ENCODE data around the gene CHD9. TPM values are rescaled to one million over a fixed set of nuclear protein-coding genes. Genes with fewer than 3 reads are reported as not detected.

Gene CHD9
- polyA plus RNA-seq, 1 donor from 2014 or later = 69.3 TPM

GRCh38 chr16:53129281-53130158 lies 74.7 kb downstream of the CHD9 start:
- no peak for TF ChIP-seq MXI1 (conservative IDR thresholded peaks at IDR 0.05; ENCODE audit: poor library complexity, severe bottlenecking)
- TF ChIP-seq EP300 (conservative IDR thresholded peaks at IDR 0.05; ENCODE audit: poor library complexity, severe bottlenecking) = no peak
- TF ChIP-seq EZH2 (IDR thresholded peaks at IDR 0.05; ENCODE audit: borderline replicate concordance, insufficient read depth, low read length, poor library complexity, severe bottlenecking) = no peak
- TF ChIP-seq TAF1 (IDR thresholded peaks at IDR 0.05; ENCODE audit: low read depth) = no peak
- no peak for TF ChIP-seq POLR2AphosphoS5 (IDR thresholded peaks at IDR 0.05)
- TF ChIP-seq, protein P1, sequence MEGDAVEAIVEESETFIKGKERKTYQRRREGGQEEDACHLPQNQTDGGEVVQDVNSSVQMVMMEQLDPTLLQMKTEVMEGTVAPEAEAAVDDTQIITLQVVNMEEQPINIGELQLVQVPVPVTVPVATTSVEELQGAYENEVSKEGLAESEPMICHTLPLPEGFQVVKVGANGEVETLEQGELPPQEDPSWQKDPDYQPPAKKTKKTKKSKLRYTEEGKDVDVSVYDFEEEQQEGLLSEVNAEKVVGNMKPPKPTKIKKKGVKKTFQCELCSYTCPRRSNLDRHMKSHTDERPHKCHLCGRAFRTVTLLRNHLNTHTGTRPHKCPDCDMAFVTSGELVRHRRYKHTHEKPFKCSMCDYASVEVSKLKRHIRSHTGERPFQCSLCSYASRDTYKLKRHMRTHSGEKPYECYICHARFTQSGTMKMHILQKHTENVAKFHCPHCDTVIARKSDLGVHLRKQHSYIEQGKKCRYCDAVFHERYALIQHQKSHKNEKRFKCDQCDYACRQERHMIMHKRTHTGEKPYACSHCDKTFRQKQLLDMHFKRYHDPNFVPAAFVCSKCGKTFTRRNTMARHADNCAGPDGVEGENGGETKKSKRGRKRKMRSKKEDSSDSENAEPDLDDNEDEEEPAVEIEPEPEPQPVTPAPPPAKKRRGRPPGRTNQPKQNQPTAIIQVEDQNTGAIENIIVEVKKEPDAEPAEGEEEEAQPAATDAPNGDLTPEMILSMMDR (IDR thresholded peaks at IDR 0.05; ENCODE audit: poor library complexity, severe bottlenecking) = no peak
- TF ChIP-seq RAD21 (conservative IDR thresholded peaks at IDR 0.05) = no peak
- TF ChIP-seq REST (IDR thresholded peaks at IDR 0.05; ENCODE audit: borderline replicate concordance) = no peak
- no peak for TF ChIP-seq SMC3 (conservative IDR thresholded peaks at IDR 0.05; ENCODE audit: poor library complexity)
- Histone ChIP-seq H3K36me3 (ENCODE audit: insufficient read depth, low read length) (no peaks in the 10 kb centered on the region), H3K4me2 (ENCODE audit: low read length) (peak overlapping the region; percentile 35), H3K9ac (ENCODE audit: low read length) (peak overlapping the region; percentile 81), H3K4me3 (ENCODE audit: low read length) (peak overlapping the region; percentile 89), H3K79me2 (replicated peaks; ENCODE audit: insufficient read depth, low read length) (peaks cover 19% of the 10 kb centered on the region), H3F3A (ENCODE audit: insufficient read depth, low read length, poor library complexity, severe bottlenecking) (no peaks in the 10 kb centered on the region), H4K20me1 (ENCODE audit: insufficient read depth) (no peaks in the 10 kb centered on the region), H2AFZ (ENCODE audit: low read depth, low read length) (peak overlapping the region; percentile 73), H3K9me2 (ENCODE audit: insufficient read depth, low read length) (no peaks in the 10 kb centered on the region), H3K27me3 (ENCODE audit: insufficient read depth, low read depth, low read length) (no peaks in the 10 kb centered on the region), H3K27ac (ENCODE audit: low read length) (peak overlapping the region; percentile 77), H3K9me3 (ENCODE audit: low read length) (no peaks in the 10 kb centered on the region)

DNA sequence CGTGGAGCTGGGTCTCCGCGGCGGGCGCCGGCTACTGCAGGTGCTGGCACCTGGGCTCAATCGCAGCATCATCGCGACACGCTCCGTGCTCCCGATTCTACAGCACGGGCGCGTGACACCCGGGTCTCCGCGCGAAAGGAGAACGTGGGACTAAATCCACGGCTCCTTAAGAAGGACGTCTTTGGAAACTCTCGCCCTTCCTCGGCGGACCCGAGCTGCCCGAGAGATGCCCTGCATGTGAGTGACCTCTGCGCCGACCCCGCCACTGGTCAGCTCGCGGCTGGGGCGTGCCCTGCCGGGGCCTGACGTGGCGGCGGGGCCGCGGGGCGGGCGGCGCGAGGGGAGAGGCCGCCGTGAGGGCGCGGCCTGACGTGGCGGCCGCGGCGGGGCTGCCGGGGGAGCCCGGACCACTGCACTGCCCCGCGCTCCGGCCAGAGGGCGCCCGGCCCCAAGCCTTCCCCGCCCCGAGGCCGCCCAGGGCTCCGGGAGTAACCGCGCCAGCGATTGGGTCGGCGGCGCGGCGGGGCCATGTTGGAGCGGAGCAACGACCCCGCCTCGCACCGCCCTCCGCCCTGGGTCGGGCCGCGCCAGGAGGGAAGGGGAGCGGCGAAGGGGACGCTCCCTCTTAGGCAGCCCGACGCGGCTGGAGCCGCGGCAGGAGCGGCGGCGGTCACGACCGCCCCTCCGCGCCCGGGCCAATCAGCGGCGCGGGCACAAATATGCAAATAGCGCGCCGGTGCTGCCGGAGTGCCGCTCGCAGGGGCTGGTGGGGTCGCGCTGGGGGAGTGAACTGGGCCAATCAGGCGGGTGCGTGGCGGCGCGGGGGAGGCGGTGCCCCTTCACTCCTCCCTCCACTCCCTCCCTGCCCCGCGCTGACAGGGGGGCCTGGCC lies 75.6 kb downstream of the CHD9 start:
- H3K9me2 ChIP-seq (ENCODE audit: insufficient read depth, low read length) = no peaks in the 10 kb centered on the region
- peak overlapping the region; percentile 89 for H3K4me3 ChIP-seq (ENCODE audit: low read length)
- H3F3A ChIP-seq (ENCODE audit: insufficient read depth, low read length, poor library complexity, severe bottlenecking) = no peaks in the 10 kb centered on the region
- peaks cover 19% of the 10 kb centered on the region for H3K79me2 ChIP-seq (replicated peaks; ENCODE audit: insufficient read depth, low read length)
- no peaks in the 10 kb centered on the region for H4K20me1 ChIP-seq (ENCODE audit: insufficient read depth)
- peak; percentile 65 for TF ChIP-seq SMC3 (conservative IDR thresholded peaks at IDR 0.05; ENCODE audit: poor library complexity)
- TF ChIP-seq EP300 (conservative IDR thresholded peaks at IDR 0.05; ENCODE audit: poor library complexity, severe bottlenecking) = peak; percentile 41
- peak; percentile 70 for TF ChIP-seq POLR2AphosphoS5 (IDR thresholded peaks at IDR 0.05)
- TF ChIP-seq EZH2 (IDR thresholded peaks at IDR 0.05; ENCODE audit: borderline replicate concordance, insufficient read depth, low read length, poor library complexity, severe bottlenecking) = no peak
- peak; percentile 53 for TF ChIP-seq MXI1 (conservative IDR thresholded peaks at IDR 0.05; ENCODE audit: poor library complexity, severe bottlenecking)
- TF ChIP-seq RAD21 (conservative IDR thresholded peaks at IDR 0.05) = peak; percentile 75
- TF ChIP-seq, protein P1 (IDR thresholded peaks at IDR 0.05; ENCODE audit: poor library complexity, severe bottlenecking) = peak; percentile 79
- peak; percentile 61 for TF ChIP-seq REST (IDR thresholded peaks at IDR 0.05; ENCODE audit: borderline replicate concordance)
- TF ChIP-seq TAF1 (IDR thresholded peaks at IDR 0.05; ENCODE audit: low read depth) = no peak
- H2AFZ ChIP-seq (ENCODE audit: low read depth, low read length) = peak overlapping the region; percentile 73
- no peaks in the 10 kb centered on the region for H3K9me3 ChIP-seq (ENCODE audit: low read length)
- H3K27ac ChIP-seq (ENCODE audit: low read length) = peak overlapping the region; percentile 77
- no peaks in the 10 kb centered on the region for H3K36me3 ChIP-seq (ENCODE audit: insufficient read depth, low read length)
- H3K27me3 ChIP-seq (ENCODE audit: insufficient read depth, low read depth, low read length) = no peaks in the 10 kb centered on the region
- peak overlapping the region; percentile 81 for H3K9ac ChIP-seq (ENCODE audit: low read length)
- H3K4me2 ChIP-seq (ENCODE audit: low read length) = peak overlapping the region; percentile 35

Measured in neural cell (in vitro differentiated cells).